Prostate gland (tissue), 2 donors: ENCODE measurements around the gene CHD1L. TPM values are rescaled to one million over a fixed set of nuclear protein-coding genes. Genes with fewer than 3 reads are reported as not detected.
"Not testable (repeated sequence)": the region's sequence is repeated elsewhere in the genome, so short reads cannot be mapped to it uniquely, and the experiment has no call there.

Source experiments
- DNase-seq: peaks from one replicate; pipeline ENCODE4 v3.0.0-alpha.2; 2019; ENCODE audit warnings: low spot score
- H3K27ac ChIP-seq, 2 donors: fragments of 200-600 bp; sonication (generic); 2 replicates each; pipeline ENCODE4 v1.5.1; 2017 to 2019
- H3K27me3 ChIP-seq: fragments of 200-600 bp; sonication (generic); replicated peaks from 2 replicates; pipeline ENCODE4 v1.5.1; 2019; ENCODE audit not compliant: insufficient read depth
- H3K36me3 ChIP-seq, 2 donors: fragments of 200-600 bp; sonication (generic); 1 replicate in 1 of 2; 2 replicates in 1 of 2; pipeline versions ENCODE4 v1.5.1 to v1.8.1; 2017 to 2019
- H3K4me1 ChIP-seq: fragments of 200-600 bp; sonication (generic); replicated peaks from 2 replicates; pipeline ENCODE4 v1.5.1; 2019
- H3K4me3 ChIP-seq, 2 donors: fragments of 200-600 bp; sonication (generic); 2 replicates each; pipeline ENCODE4 v1.5.1; 2017 to 2019
- H3K9me3 ChIP-seq: fragments of 200-600 bp; sonication (generic); 2 replicates; pipeline ENCODE4 v1.5.1; 2017
- POLR2A ChIP-seq: fragments of 450-650 bp; IDR thresholded peaks from one replicate; pipeline ENCODE4 v1.6.1; 2016; ENCODE audit warnings: antibody characterized with exemption, mild to moderate bottlenecking
- POLR2AphosphoS5 ChIP-seq: sonication (generic); formaldehyde crosslinking; IDR thresholded peaks from one replicate; pipeline ENCODE4 v1.6.1; 2017; ENCODE audit warnings: antibody characterized with exemption
- WGBS: methylation state at CpG from one replicate; pipeline ENCODE4 v1.1.5; 2018; 5-methylcytosine and 5-hydroxymethylcytosine counted together
- intact Hi-C: fragments of 100-400 bp; cut with DNase I; formaldehyde crosslinking; loops from one replicate; pipeline ENCODE4 v1.14.2; 2022
- total RNA-seq, 2 donors: library from RNA; depleted of rRNA; stranded (reverse); fragments of >200 nt; gene quantifications; one replicate each; pipeline ENCODE4 v1.1.0, GENCODE V29; 2016
- TF ChIP-seq, protein P1 (sequence below), 4 experiments: fragments of 200-600 bp in 2 of 4; fragments of 450-650 bp in 2 of 4; sonication (generic) in 2 of 4; IDR thresholded peaks; 1 replicate in 3 of 4; 2 replicates in 1 of 4; pipeline ENCODE4 v1.5.1; 2016 to 2019; ENCODE audit warnings: antibody characterized with exemption in 4 of 4, mild to moderate bottlenecking in 2 of 4, moderate library complexity in 2 of 4

CHD1L gene
- total RNA-seq, 2 donors from 2014 or later, result 21.4 to 22.0 TPM

DNA sequence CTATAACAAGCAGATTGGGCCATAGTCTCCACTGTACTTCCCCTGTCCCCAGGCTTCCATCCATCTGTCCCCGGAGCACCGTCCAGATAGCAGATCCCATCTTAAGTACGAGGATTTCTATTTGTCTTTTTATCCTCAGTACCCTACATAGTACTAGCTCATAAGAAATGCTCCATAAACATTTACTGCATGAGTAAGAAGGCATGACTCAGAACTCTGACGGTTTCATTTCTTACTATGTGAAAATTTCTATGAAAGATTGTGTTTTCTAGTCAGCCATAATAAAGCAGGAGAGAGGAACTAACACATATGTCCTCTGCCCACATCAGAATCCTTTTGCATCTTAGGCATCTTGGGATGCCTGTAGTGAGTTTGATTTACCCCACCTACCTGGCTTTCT is 49.5 kb downstream of the CHD1L start:
- H3K27ac ChIP-seq, result no peak overlapping the region
- 82% methylated on average over 4 of the region's 4 CpGs for WGBS
- no peaks in the 10 kb centered on the region for H3K4me1 ChIP-seq
- H3K9me3 ChIP-seq, result no peaks in the 10 kb centered on the region
- H3K27me3 ChIP-seq, result no peaks in the 10 kb centered on the region
- H3K4me3 ChIP-seq, result no peak overlapping the region
- intact Hi-C loops, result no loop called here
- no peak for DNase-seq
- peaks cover 0 to 3% of the 10 kb centered on the region in 2 donors for H3K36me3 ChIP-seq
- TF ChIP-seq, protein P1, sequence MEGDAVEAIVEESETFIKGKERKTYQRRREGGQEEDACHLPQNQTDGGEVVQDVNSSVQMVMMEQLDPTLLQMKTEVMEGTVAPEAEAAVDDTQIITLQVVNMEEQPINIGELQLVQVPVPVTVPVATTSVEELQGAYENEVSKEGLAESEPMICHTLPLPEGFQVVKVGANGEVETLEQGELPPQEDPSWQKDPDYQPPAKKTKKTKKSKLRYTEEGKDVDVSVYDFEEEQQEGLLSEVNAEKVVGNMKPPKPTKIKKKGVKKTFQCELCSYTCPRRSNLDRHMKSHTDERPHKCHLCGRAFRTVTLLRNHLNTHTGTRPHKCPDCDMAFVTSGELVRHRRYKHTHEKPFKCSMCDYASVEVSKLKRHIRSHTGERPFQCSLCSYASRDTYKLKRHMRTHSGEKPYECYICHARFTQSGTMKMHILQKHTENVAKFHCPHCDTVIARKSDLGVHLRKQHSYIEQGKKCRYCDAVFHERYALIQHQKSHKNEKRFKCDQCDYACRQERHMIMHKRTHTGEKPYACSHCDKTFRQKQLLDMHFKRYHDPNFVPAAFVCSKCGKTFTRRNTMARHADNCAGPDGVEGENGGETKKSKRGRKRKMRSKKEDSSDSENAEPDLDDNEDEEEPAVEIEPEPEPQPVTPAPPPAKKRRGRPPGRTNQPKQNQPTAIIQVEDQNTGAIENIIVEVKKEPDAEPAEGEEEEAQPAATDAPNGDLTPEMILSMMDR (IDR thresholded peaks at IDR 0.05), result no peak
- TF ChIP-seq POLR2AphosphoS5 (no peak), POLR2A (no peak)

DNA sequence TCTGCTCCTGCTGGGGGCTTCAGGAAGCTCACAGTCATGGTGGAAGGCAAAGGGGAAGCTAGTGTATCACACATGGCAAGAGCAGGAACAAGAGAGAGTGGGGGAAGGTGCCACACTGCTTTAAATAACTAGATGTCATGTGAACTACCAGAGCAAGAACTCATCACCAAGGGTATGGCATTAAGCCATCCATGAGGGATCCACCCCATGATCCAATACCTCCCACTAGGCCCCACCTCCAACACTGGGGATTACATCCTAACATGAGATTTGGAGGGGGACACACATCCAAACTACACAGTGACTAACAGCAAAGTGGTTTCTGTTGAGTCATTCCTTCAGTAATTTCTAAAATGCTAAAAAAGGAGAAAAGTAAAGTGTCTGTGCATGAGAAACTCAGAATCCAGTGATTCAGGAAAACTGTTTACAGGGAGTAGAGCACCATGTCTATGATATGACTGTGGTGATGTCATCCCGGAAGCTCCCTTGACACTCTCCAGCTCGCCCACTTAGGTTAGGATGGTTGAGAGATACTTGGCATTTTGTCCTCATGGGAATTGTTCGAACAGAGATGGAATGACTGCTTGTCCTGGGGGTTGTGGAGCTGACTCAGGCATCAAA is 50.3 kb downstream of the CHD1L start:
- no peaks in the 10 kb centered on the region for H3K36me3 ChIP-seq
- 92% methylated on average over 3 of the region's 3 CpGs for WGBS
- no peak for DNase-seq
- intact Hi-C loops, result no loop called here
- H3K27me3 ChIP-seq, result no peaks in the 10 kb centered on the region
- H3K9me3 ChIP-seq, result no peaks in the 10 kb centered on the region
- no peak overlapping the region for H3K4me3 ChIP-seq
- TF ChIP-seq POLR2A (no peak), POLR2AphosphoS5 (no peak)
- TF ChIP-seq, protein P1 (IDR thresholded peaks at IDR 0.05), result no peak
- H3K27ac ChIP-seq, result no peak overlapping the region
- H3K4me1 ChIP-seq, result no peaks in the 10 kb centered on the region

DNA sequence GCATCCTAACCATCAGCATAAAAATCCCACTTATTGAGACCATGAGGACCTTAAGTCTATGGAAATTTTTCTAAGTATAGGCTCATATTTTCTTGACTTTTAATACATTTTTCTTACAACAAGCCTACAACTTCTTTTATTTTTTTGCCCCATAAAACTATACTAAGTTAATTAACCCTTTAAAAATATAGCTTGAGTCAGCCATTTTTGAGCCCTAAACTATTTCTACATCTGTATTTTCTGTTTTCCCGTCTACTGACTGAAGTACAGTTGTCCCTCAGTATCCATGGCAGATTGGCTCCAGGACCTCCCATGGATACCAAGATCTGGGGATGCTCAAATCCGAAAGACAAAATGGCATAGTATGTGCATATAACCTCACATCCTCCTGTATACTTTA is 55.0 kb downstream of the CHD1L start:
- Histone ChIP-seq H3K36me3 (no peaks in the 10 kb centered on the region), H3K4me3 (no peak overlapping the region), H3K27ac (no peak overlapping the region), H3K4me1 (no peaks in the 10 kb centered on the region), H3K9me3 (no peaks in the 10 kb centered on the region), H3K27me3 (no peaks in the 10 kb centered on the region)
- intact Hi-C loops, result no loop called here
- 94% methylated on average over 2 of the region's 2 CpGs for WGBS
- TF ChIP-seq, protein P1 (IDR thresholded peaks at IDR 0.05), result no peak
- TF ChIP-seq POLR2A, result no peak
- no peak for TF ChIP-seq POLR2AphosphoS5
- no peak for DNase-seq

DNA sequence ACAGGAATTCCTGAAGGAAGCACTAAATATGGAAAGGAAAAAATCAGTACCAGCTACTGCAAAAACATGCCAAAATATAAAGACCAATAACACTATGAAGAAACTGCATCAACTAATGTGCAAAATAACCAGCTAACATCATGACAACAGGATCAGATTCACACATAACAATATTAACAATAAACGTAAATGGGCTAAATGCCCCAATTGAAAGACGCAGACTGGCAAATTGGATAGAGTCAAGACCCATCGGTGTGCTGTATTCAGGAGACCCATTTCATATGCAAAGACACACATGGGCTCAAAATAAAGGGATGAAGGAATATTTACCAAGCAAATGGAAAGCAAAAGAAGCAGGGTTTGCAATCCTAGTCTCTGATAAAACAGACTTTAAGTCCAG is 63.3 kb downstream of the CHD1L start:
- H3K27me3 ChIP-seq, H3K36me3 ChIP-seq, H3K4me3 ChIP-seq, H3K27ac ChIP-seq, intact Hi-C loops, H3K4me1 ChIP-seq, H3K9me3 ChIP-seq, DNase-seq: not testable (repeated sequence)
- WGBS, result 96% methylated on average over 3 of the region's 3 CpGs

DNA sequence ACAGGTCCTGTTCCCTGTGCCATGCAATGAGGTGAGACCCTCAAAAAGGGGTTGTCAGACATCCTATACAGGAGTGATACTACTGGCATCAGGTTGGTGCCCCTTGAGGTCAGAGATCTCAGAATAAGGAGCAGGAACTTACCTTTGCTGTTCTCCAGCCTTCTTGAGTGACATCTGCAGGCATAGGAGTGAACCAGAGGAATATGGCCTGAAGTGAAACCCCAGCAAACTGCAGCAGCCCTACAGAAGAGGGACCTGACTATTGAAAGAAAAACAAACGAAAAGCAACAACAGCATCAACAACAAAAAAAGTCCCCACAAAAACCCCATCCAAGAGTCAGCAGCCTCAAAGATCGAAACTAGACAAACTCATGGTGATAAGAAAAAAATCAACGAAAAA is 74.5 kb downstream of the CHD1L start:
- no peaks in the 10 kb centered on the region for H3K27me3 ChIP-seq
- intact Hi-C loops, result no loop called here
- no peaks in the 10 kb centered on the region for H3K4me1 ChIP-seq
- TF ChIP-seq, protein P1 (IDR thresholded peaks at IDR 0.05), result no peak
- TF ChIP-seq POLR2A, result no peak
- no peak for TF ChIP-seq POLR2AphosphoS5
- 91% methylated on average over 3 of the region's 3 CpGs for WGBS
- H3K4me3 ChIP-seq, result no peak overlapping the region
- H3K36me3 ChIP-seq, result no peaks in the 10 kb centered on the region
- no peak for DNase-seq
- H3K9me3 ChIP-seq, result no peaks in the 10 kb centered on the region
- no peak overlapping the region for H3K27ac ChIP-seq

DNA sequence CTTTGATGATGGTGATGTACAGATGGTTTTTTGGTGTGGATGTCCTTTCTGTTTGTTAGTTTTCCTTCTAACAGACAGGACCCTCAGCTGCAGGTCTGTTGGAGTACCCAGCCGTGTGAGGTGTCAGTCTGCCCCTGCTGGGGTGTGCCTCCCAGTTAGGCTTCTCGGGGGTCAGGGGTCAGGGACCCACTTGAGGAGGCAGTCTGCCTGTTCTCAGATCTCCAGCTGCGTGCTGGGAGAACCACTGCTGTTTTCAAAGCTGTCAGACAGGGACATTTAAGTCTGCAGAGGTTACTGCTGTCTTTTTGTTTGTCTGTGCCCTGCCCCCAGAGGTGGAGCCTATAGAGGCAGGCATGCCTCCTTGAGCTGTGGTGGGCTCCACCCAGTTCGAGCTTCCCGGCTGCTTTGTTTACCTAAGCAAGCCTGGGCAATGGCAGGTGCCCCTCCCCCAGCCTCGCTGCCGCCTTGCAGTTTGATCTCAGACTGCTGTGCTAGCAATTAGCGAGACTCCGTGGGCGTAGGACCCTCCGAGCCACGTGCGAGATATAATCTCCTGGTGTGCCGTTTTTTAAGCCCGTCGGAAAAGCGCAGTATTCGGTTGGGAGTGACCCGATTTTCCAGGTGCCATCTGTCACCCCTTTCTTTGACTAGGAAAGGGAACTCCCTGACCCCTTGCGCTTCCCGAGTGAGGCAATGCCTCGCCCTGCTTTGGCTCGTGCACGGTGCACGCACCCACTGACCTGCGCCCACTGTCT is 84.6 kb downstream of the CHD1L start:
- DNase-seq, H3K9me3 ChIP-seq, H3K27me3 ChIP-seq, H3K27ac ChIP-seq, H3K4me1 ChIP-seq, H3K36me3 ChIP-seq, H3K4me3 ChIP-seq, intact Hi-C loops: not testable (repeated sequence)
- whole genome bisulfite sequencing, result 64% methylated on average over 26 of the region's 26 CpGs
